Fibroblast of lung (primary cell): Measurements from ENCODE around the gene DRGX.

Experiments
- EZH2 ChIP-seq: IDR thresholded peaks from 2 replicates; pipeline ENCODE4 v1.5.1; 2012; ENCODE audit warnings: low read length, control low read depth, mild to moderate bottlenecking; ENCODE audit errors: missing control alignments
- TF ChIP-seq, protein P1 (sequence below), 2 donors: IDR thresholded peaks in 1 of 2; conservative IDR thresholded peaks in 1 of 2; 1 replicate in 1 of 2; 2 replicates in 1 of 2; pipeline ENCODE4 v1.5.1; 2011 to 2012; ENCODE audit warnings: low read length in 2 of 2, control low read depth in 1 of 2, inconsistent platforms in 1 of 2, low read depth in 1 of 2, mild to moderate bottlenecking in 1 of 2

DNA sequence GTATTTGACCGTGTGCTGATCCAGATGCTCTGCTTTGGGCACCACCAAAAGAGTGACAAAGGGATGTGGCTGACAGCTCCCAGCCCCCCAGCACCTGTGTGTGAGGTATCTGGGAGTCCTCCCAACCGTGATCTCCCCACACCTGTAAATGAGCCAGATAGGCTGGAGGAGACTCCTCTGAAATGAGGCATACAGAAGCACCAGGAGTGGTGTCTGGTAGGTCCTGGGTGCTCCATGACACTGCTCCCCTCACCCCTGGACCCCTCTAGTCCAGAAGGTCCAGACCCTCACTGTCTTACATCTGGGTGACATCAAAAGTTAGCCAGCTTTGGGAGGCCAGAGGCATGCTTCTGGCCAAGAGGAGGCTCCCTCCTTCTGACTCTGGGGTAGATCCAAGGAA, 20.0 kb upstream of the DRGX start:
- TF ChIP-seq, protein P1, sequence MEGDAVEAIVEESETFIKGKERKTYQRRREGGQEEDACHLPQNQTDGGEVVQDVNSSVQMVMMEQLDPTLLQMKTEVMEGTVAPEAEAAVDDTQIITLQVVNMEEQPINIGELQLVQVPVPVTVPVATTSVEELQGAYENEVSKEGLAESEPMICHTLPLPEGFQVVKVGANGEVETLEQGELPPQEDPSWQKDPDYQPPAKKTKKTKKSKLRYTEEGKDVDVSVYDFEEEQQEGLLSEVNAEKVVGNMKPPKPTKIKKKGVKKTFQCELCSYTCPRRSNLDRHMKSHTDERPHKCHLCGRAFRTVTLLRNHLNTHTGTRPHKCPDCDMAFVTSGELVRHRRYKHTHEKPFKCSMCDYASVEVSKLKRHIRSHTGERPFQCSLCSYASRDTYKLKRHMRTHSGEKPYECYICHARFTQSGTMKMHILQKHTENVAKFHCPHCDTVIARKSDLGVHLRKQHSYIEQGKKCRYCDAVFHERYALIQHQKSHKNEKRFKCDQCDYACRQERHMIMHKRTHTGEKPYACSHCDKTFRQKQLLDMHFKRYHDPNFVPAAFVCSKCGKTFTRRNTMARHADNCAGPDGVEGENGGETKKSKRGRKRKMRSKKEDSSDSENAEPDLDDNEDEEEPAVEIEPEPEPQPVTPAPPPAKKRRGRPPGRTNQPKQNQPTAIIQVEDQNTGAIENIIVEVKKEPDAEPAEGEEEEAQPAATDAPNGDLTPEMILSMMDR (conservative IDR thresholded peaks at IDR 0.05 in 1 of 2, IDR thresholded peaks at IDR 0.05 in 1 of 2; ENCODE audit: low read depth in 1 of 2, low read length in 2 of 2) = no peak
- no peak for TF ChIP-seq EZH2
